NCI-H128 (cell line): ENCODE results near the gene TMTC2.
A peak's percentile ranks its signal among the peaks of the same experiment; 100 is the strongest.

Experiments
- DNase-seq: peaks from one replicate; lab custom pipeline; 2025; ENCODE audit not compliant: unreplicated experiment; lab: John Stamatoyannopoulos, UW

Gene TMTC2

DNA sequence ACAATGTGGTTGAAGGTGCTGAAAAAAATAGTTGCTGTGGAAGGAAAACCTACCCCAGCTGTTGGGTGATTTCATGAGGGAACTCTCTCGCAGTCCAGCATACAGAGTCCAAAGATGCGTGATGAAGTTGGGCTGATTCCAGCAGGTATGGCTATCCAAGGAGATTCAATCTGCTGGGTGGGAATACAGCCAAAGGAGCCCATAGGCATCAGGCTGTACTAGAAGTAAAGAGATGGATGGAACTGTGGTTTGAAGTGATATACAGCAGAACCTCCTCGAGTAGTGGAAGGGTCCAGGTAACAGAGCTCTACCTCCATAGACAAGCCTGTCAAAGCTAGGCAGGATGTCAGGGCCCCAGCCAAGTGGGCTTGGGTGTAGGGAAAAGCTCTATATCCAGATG is 11.5 kb upstream of the TMTC2 start:
- no peak for DNase-seq

DNA sequence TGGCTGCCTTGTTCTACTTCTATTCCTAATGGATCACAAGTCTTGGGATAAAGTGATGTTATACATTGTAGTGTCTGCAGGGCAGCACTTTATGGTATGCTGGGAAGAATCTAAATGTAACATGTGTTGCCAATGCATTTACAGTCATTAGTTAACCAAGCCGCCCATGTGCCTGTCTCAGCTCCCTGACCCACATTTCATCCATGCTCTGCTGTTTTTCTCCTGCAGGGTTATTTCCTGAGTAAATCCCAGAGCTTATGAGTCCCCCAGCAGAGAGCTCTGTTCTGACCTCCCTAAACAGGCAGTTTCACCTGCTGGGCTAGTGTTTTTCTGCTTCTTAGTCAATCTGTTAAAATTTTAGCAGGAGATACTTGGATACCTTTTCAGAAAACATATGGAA is 4.4 kb upstream of the TMTC2 start:
- DNase-seq = no peak

DNA sequence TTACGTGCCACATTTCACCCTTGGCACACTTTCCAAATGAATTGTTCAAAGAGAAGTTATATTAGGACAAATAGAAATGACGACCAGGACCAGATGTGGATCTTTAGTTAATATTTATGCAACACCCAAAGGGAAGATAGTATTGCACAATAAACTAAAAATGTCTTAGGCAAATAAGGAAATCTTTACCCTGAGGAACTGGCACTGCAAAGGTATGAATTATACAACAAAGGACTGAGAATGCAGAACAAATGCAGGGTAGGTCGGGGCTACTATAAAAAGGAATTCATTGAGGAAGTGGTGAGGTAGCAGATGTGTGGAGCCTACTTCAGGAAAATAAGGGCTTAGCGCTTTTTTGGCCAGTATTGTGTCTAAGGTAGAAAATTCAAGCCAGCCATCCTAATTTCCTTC is 3.9 kb upstream of the TMTC2 start:
- no peak for DNase-seq

DNA sequence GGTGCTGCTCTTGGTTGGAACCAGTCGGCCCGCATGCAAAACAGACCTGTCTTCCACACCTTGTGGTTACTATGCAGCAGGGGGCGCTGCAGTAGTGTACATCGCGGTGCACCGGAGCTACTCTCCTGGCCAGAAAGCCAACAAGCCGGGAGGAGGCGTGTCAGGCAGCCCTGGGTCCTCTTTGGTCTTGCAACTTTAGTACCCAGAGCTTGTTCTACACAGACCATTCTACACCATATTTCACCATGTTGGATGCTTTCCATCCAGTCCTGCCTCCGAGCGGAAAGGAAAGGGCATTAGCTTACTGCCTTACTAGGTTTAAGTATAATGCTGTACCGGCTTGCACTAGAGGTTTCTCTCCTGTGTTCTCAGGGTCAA is 927 bp upstream of the TMTC2 start:
- DNase-seq = peak; percentile 92

DNA sequence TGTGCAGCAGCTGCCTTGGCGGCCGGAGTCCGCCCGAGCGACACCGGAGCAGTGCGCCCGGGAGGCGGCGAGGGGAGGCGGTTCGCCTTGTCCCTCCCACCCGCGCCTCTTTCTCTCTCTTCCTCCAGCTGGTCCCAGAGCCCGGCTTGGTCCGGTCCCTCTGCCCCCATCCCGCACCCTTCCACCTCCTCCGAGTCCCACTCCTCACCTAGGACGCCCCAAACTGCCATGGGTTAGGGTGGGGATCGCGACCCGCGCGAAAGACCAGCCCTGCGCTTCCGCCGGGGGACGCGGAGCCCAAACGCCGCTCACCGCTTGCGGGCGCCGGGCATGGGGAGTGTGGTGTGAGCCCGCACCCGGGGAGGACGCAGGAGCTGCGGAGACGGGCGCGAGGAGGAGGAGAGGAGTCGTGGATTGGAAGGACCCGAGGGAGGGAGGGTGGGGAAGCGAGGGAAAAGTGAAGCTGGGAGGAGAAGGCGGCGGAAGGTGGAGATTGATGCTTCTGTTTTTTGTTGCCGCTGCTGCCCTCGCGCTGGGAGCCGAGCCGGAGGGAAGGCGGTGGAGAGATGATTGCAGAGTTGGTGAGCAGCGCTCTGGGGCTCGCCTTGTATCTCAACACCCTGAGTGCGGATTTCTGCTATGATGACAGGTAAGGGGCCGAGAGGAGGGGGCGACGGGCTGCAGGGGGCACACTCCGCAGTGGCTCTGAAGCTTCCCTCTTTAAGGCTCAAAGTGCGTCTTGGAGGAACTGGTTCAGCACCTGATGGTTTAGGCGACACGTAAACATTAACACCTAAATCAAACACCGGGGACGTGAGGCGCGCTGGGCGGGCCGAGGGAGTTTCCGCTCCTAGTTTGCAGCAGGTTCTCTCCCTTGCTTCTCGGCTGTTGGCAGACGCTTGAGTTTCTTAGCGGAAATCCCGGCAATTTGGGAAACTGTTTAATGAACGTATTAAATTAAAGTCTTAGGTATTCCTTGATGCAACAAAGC is 610 bp downstream of the TMTC2 start:
- DNase-seq = peak; percentile 37

DNA sequence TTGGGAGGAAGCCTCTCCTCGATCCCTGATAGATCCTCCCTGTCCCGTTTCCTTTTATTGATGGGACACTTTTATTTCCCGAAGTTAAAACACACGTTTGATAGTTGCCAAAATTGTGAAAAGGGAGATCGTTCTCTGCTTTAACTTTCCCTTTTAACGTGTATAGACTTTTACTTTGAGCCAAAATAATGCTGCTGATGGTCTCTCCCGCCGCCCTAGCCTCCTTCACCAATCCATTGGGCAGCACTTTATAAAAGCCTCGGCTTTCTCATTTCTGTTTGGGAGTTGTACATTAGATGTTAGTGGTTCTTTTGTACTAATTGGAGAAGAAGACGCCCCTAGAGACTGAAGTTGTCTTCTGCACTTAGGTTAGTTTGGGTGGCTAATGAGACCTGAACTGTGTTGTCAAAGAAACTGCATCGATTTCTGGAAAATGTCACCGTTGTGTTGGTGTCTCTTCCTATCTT is 1.4 kb downstream of the TMTC2 start:
- no peak for DNase-seq

DNA sequence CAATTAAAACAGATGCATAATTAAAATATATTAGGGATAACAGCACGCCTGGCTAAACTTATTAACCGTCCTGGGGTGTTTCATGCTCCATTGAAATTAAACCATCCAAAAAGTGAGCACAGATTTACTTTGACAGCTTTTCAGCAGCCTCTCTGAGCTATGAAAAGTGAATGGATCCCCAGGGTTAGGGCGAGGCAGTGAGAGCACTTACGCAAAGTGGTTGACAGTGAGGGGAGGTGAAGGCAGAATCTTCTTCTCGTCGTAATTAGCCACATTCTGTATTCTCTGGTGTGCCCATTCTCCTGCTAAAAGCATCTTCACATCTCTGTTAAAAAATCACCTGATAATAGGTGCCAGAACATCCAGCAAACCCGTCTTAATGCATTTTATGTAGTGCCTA is 1.9 kb downstream of the TMTC2 start:
- peak; percentile 28 for DNase-seq

DNA sequence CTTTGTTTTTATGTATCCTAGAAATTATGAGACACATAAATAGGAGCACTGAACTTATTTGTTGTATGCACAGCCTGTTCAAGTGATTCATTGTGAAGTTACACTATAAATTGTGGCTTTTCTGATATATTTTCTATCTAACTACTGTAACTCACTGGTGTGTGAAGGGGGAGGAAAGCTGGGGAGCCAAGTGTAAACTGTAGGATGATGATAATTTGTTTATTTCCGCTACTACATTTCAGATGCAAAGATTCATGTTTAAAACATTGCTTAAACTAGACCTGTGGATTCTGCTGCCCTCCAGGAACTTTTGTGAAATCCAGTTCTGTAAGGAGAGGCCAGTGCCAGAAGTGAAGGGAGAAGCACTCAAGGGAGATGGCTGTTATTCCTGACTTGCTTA is 3.3 kb downstream of the TMTC2 start:
- DNase-seq = no peak

DNA sequence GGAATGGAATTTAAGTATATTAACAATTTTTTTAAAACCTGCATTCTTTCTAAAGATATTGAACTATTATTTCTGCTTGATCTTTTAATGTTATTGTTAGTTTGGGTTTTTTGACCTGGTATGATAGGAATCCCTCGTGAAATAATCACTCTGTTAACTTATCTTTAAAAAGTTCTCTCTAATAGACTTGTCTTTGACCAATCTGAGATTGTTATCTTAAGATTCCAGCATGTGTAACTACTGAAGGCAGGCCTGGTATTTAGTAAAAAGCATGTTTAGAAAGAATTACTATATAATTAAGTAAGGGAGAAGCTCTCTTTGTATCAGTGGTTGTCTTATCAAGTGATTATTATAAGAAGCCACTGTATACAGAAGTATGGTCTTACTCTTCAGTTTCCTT is 4.8 kb downstream of the TMTC2 start:
- no peak for DNase-seq

DNA sequence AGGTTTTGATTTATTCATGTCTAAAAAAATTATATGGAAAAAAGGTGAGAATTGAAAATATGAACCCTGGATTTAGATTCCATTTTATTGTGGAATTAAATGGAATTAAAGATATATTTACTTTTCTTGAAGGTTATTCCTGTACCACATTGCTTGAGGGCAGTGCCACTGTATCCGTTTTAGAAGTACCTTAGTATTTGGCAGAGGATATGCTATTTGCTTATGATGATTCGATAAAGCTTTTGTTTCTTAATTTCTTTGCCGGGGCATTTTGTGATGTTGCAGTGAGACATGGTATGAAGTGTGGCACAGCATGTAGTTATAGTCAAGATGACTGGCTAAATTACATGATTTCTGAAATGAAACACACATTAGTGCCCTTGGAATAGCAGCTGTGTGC is 7.6 kb downstream of the TMTC2 start:
- no peak for DNase-seq

DNA sequence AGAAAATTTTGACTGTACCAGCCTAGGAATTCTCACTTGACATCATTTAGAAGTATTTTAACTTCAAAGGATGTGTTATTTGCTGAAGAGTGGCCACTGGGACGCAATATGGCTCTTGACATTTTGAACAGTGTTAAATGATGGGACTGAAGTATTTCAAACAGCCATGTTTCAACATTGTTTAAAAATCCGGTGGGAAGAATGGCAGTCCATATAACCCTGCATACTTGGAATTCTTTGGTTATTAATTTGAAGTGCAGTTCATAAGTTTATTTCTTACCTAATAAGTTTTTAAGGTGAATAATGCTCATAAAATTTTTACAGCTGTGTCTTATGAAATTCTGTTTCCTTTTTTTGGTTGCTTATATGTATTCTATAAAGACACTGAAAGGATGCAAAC is 8.3 kb downstream of the TMTC2 start:
- DNase-seq = no peak

DNA sequence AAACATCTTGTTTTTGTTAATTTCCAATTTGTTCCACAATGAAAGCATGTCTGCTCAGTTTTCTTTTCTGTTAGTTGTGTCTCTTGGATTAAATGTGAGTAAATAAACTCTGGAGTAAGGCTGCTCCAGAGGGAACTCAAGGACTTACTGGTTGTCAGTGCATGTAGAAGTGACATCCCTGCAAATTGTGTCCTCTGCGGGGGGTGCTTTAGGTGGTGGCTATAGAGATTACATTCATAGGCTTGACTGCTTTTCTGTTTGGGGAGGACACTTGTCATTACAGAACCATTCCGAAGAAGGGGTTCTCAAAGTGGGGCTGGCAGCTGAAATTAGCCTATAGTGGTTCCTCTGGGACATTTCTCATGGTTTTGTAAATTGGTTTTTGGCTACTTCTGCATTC is 8.8 kb downstream of the TMTC2 start:
- no peak for DNase-seq

DNA sequence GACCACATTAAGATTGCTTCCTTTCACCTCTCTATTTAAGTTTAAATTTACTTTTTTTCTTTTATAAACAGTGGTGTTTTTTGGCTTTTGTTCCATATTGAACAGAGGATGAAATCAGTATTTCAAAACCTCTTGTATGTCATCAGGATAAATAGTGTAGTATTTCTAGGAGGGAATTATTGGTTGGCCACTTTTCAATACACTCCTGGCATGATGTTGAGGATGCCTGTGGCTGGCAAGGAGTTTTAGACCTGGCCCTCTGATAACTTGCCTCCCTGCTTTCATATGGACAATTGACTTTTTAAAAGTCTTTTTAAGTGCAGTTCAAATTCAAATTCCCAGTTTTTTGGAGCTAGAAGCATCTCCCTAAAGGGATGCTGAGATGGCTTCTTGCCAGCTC is 9.8 kb downstream of the TMTC2 start:
- no peak for DNase-seq

DNA sequence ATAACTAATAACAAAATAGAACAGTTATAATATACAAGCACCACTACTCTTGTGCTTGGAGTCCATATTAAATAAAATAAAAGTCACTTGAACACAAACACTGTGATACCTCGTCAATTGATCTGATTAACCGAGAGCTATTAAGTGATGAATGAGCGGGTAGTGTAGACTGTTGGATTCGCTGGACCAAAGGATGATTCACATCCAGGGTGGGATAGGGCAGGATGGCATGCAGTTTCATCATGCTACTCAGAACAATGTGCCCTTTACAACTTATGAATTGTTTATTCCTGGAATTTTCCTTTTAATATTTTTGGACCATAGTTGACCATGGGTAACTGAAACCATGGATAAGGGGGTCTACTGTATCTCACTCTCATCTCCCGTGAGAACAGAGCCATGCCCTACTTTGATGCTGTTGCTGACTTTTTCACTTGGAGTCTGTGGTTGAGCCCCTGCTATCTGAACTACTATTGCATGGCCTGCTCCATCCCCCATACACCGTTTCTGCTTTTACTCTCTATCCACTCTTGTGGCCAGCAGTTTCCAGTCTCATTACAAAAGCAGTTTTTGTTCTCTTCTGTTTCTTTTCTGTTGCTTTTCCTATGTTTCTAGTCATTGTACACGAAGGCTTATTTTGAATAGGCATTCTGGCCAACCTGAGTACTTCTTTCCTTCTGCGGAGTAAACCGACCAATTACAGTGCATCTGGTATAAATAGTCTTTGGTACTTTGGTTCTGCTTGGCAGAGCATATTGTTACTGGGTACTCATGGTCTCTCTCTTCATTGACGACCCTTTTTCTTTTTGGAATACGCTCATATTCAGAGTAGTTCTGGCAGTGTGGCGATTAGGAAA is 12.2 kb downstream of the TMTC2 start:
- DNase-seq = no peak

DNA sequence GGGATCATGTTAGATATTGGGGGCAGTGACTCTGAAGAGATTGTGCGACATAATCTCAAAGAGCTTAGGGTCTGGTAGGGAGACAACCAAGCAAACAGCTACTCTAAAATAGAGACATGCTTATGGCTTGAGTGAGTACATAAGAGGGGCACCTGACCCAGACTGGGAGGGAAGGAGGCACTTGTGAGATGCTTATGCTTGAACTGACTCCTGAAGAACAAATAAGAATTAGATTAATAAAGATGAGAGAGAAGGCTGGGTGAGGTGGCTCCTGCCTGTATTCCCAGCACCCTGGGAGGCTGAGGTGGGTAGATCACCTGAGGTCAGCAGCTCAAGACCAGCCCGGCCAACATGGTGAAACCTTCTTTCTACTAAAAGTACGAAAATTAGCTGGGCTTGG is 19.1 kb downstream of the TMTC2 start:
- no peak for DNase-seq

DNA sequence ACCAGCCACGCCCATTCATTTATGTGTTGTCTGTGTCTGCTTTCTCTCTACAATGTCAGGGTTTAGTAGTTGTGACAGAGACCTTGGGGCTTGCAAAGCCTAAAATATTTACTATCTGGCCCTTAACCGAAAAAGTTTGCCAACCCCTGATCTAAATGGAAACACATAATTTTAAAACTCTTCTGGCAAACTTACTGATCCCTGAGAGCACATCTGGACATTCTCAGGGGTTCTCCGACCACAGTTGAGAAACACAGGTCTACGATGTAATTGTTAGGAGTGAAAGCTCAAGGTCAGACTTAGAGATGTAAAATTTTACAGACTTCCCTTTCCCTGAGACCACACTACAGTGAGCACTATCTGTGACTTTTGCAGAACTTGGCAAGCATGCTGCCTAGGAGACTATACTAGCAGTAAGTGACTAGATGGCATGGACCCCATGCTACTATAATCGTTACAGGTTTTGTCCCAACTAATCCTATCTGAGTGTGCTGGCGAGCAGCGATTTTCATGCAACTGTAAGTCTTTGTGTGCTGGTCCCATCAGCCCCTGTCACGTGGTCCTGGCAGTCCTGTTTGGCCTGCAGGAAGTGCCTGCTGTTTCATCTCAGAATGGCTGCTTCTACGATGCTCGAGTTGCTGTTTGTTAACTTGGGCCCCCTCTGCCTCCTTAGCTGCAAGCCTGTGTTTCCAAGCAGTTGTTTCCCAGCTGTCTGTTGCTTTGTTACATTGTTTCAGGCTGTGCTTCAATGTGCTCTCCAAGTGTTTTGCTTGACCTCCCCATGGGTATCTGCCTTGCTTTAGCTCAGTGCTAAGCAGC is 21.6 kb downstream of the TMTC2 start:
- DNase-seq = no peak

DNA sequence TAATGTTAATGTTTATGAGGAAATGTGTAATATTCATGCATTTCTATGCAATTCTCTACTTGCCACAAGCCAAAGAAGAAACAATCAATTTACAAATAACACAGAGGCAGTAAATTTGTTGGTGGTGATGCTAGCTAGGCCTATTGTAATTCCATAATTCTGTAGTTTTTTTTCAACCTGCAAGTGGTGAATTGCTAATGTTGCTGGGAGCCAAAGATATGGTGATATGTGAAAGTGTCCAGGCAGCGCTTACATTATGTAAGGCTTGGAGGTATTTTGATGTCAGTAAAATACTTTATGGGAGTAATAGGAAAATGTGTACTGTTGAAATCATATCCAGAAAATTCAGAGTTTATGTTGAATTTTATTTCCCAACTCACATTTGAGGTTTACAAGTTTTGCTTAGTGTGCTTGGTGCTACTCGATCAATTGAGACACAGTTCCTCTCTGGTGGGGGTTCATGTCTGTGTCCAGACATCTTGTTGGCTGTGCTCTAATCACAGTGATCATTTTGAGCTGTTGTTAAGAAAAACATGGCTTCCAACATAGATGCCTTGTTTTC is 23.2 kb downstream of the TMTC2 start:
- no peak for DNase-seq

DNA sequence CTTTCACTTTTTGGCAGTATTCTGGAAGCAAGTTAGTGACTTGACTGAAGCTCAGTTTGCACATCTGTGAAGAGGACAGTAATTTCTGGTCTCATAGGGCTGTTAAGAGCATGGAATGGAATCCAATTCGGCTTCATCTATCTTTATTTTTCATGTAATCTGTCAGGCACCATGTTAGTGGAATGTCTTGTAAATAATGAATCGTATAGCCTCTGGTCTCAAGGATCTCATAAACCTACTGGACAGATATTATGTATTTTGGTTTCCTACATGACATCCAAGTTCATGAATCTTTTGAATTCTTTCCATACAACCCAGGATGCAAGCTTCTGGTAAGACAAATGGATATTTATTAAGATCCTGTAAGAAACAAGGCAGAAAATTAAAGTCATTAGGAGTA is 24.0 kb downstream of the TMTC2 start:
- no peak for DNase-seq

DNA sequence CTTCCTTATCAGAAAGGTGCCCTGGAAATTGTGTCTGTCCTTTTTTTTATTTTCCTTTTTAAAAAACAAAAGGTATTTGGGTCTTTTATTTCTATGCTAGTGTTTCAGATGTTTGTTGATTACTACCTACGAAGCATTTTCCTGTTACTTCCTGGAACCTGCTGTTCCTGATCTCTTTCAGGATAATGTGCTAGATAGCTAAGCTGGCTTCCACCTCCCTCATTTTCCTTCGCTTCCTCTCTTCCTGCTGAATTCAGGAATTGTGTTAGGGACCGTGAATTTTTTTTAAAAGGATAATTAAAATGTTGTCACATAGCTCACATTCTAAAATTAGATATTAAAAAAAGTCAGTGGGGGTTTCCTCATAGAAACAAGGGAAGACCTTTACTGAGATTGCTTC is 27.7 kb downstream of the TMTC2 start:
- no peak for DNase-seq

DNA sequence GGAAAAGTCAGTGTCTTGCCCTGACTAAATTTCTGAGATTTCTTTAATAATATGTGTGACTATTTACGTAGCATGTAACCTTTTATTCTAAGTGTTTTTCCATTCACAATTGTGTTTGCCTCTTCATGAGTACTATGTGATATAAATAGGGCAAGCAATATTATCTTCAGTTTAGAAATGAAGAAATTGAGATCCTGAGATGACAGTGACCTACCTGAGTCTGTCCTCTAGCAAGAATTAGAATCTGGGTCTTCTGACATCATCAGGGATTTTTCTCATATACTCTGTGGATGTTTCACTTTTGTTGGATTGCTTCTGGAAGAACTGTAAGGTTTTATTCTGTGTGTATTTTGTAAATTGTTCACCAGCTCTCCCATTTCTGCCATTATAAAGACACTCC is 35.0 kb downstream of the TMTC2 start:
- no peak for DNase-seq

DNA sequence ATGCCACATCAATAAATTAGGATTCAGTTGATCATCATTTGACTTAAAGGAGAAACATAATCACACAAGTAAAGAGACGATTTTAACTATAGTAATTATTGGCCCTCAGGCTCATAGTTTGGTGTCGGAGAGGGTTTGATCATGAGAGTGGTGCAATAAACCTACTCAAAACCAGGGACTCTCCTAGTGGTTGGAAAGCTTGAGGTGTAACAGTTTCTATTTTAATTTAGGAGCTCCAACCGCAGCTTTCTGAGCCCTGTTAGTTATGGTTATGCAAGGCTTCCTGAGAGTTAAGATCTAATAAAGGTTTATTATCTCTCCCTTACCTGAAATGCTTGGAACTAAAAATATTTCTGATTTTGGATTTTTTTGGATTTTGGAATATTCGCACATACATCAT is 36.4 kb downstream of the TMTC2 start:
- DNase-seq = no peak
